ENCODE measurements around the gene TRIP12. TPM values are rescaled to one million over a fixed set of nuclear protein-coding genes. Genes with fewer than 3 reads are reported as not detected.

TRIP12 gene
- total and polyA plus RNA-seq, 2 of the 4 experiments (the other 2 are of a cell fraction): 51.6 to 209 TPM

- Histone ChIP-seq H4K20me1 (ENCODE audit: insufficient read depth, low read length) (peaks cover 56% of the 10 kb centered on the region), H4K91ac (ENCODE audit: insufficient read depth, low read depth, low read length) (no peak overlapping the region), H3K36me3 (ENCODE audit: control insufficient read depth, insufficient read depth, low read length) (peaks cover 30% of the 10 kb centered on the region)
Measured at GRCh38 chr2:229880892-229881586, 40.8 kb downstream of the TRIP12 start.

More at GRCh38 chr2:229880892-229881586, 40.8 kb downstream of the TRIP12 start:
- Histone ChIP-seq H3K56ac (ENCODE audit: extremely low read depth, insufficient read depth, low read length) (no peak overlapping the region), H3K14ac (replicated peaks; ENCODE audit: low read depth, low read length) (no peak overlapping the region), H2AK5ac (ENCODE audit: low read depth, low read length) (no peak overlapping the region), H3K9me1 (ENCODE audit: insufficient read depth, low read length) (peaks cover 3% of the 10 kb centered on the region; the same call in 1 of the 2 replicates), H3K4me3 (ENCODE audit: insufficient read depth, low read depth, low read length) (no peak overlapping the region), H3K4ac (ENCODE audit: low read depth, low read length) (no peak overlapping the region), H3K4me2 (ENCODE audit: low read depth, low read length) (no peak overlapping the region), H3K79me1 (ENCODE audit: low read depth in 1 of 2, low read length in 2 of 2) (peaks cover 30 to 68% of the 10 kb centered on the region in 2 experiments), H2BK20ac (ENCODE audit: low read depth, low read length) (no peak overlapping the region), H3K18ac (ENCODE audit: low read depth, low read length) (no peak overlapping the region), H3K9me3 (ENCODE audit: control insufficient read depth, insufficient read depth, low read length) (no peaks in the 10 kb centered on the region), H3K4me1 (ENCODE audit: control insufficient read depth, insufficient read depth, low read length) (no peaks in the 10 kb centered on the region), H2BK5ac (ENCODE audit: low read depth, low read length, poor library complexity, severe bottlenecking) (no peak overlapping the region), H3K23ac (ENCODE audit: low read depth, low read length) (no peak overlapping the region), H3K27me3 (ENCODE audit: control insufficient read depth, insufficient read depth, low read length) (no peaks in the 10 kb centered on the region), H2BK120ac (ENCODE audit: low read depth, low read length) (no peak overlapping the region), H3K9ac (ENCODE audit: low read depth, low read length) (no peak overlapping the region), H4K8ac (ENCODE audit: low read depth in 2 of 2, low read length in 2 of 2) (no peak overlapping the region), H2AFZ (replicated peaks; ENCODE audit: low read length, poor library complexity) (no peak overlapping the region), H2BK15ac (ENCODE audit: low read depth, low read length) (no peak overlapping the region), H2AK9ac (replicated peaks; ENCODE audit: low read depth, low read length, poor library complexity) (no peak overlapping the region), H4K5ac (ENCODE audit: low read depth, low read length) (no peak overlapping the region), H3K27ac (ENCODE audit: insufficient read depth, low read length) (no peak overlapping the region)
- intact Hi-C loops (cut with micrococcal nuclease) (no loop called here), in situ Hi-C loops (cut with MboI; ENCODE audit: low sequenced_read_pairs) (no loop called here), dilution Hi-C loops (cut with HindIII; ENCODE audit: low sequenced_read_pairs, unreplicated experiment) (no loop called here)
- ATAC-seq (ENCODE audit: low read depth) (no peak), DNase-seq (no peak)
- ChIA-PET CTCF (no interaction called here), POLR2A (ENCODE audit: unreplicated experiment) (no interaction called here)
- no TSS peak for BruUV-seq (replicated peaks)
- TF ChIP-seq CHD1 (IDR thresholded peaks at IDR 0.05; ENCODE audit: low read depth, low read length): no peak
- TF ChIP-seq MAFK (IDR thresholded peaks at IDR 0.05; ENCODE audit: low read depth, low read length): no peak
- no peak for TF ChIP-seq RAD21 (IDR thresholded peaks at IDR 0.05; ENCODE audit: low read length)
- no peak for TF ChIP-seq MXI1 (IDR thresholded peaks at IDR 0.05; ENCODE audit: borderline replicate concordance, low read depth, low read length)
- TF ChIP-seq CEBPB (IDR thresholded peaks at IDR 0.05; ENCODE audit: low read depth, low read length): no peak
- TF ChIP-seq SMC3 (IDR thresholded peaks at IDR 0.05; ENCODE audit: low read depth, low read length): no peak
- TF ChIP-seq BHLHE40 (IDR thresholded peaks at IDR 0.05; ENCODE audit: low read depth, low read length): no peak
- no peak for TF ChIP-seq FOS (IDR thresholded peaks at IDR 0.05; ENCODE audit: low read depth, low read length)
- TF ChIP-seq, protein P1, sequence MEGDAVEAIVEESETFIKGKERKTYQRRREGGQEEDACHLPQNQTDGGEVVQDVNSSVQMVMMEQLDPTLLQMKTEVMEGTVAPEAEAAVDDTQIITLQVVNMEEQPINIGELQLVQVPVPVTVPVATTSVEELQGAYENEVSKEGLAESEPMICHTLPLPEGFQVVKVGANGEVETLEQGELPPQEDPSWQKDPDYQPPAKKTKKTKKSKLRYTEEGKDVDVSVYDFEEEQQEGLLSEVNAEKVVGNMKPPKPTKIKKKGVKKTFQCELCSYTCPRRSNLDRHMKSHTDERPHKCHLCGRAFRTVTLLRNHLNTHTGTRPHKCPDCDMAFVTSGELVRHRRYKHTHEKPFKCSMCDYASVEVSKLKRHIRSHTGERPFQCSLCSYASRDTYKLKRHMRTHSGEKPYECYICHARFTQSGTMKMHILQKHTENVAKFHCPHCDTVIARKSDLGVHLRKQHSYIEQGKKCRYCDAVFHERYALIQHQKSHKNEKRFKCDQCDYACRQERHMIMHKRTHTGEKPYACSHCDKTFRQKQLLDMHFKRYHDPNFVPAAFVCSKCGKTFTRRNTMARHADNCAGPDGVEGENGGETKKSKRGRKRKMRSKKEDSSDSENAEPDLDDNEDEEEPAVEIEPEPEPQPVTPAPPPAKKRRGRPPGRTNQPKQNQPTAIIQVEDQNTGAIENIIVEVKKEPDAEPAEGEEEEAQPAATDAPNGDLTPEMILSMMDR (conservative IDR thresholded peaks at IDR 0.05; ENCODE audit: low read depth, low read length): no peak
- no peak for TF ChIP-seq RCOR1 (IDR thresholded peaks at IDR 0.05; ENCODE audit: insufficient replicate concordance, low read length)
- TF ChIP-seq, protein P2, sequence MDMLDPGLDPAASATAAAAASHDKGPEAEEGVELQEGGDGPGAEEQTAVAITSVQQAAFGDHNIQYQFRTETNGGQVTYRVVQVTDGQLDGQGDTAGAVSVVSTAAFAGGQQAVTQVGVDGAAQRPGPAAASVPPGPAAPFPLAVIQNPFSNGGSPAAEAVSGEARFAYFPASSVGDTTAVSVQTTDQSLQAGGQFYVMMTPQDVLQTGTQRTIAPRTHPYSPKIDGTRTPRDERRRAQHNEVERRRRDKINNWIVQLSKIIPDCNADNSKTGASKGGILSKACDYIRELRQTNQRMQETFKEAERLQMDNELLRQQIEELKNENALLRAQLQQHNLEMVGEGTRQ (IDR thresholded peaks at IDR 0.05; ENCODE audit: low read depth, low read length): no peak
- no peak for TF ChIP-seq NFE2L2 (IDR thresholded peaks at IDR 0.05; ENCODE audit: low read depth, low read length)
- TF ChIP-seq RFX5 (IDR thresholded peaks at IDR 0.05; ENCODE audit: low read depth, low read length): no peak
- no peak for TF ChIP-seq MAZ (IDR thresholded peaks at IDR 0.05; ENCODE audit: borderline replicate concordance, low read depth, low read length)
- TF ChIP-seq, protein P3, sequence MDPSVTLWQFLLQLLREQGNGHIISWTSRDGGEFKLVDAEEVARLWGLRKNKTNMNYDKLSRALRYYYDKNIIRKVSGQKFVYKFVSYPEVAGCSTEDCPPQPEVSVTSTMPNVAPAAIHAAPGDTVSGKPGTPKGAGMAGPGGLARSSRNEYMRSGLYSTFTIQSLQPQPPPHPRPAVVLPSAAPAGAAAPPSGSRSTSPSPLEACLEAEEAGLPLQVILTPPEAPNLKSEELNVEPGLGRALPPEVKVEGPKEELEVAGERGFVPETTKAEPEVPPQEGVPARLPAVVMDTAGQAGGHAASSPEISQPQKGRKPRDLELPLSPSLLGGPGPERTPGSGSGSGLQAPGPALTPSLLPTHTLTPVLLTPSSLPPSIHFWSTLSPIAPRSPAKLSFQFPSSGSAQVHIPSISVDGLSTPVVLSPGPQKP (IDR thresholded peaks at IDR 0.05; ENCODE audit: borderline replicate concordance, low read depth, low read length): no peak
- TF ChIP-seq POLR2A (IDR thresholded peaks at IDR 0.05; ENCODE audit: low read depth, low read length): no peak
- no CpG with 5 or more reads among the region's 5 CpGs for WGBS, 2 experiments (ENCODE audit: extremely low coverage in 2 of 2, insufficient read length in 1 of 2)
